ENCODE data around the gene ERF.
A peak's percentile ranks its signal among the peaks of the same experiment; 100 is the strongest.

Gene ERF

GRCh38 chr19:42254850-42255765 is at the start of gene ERF:
TSS of gene ERF (minus strand) at chr19:42255128. CDS start at chr19:42254999, 129 bp downstream.
- DNase-seq (ENCODE audit: low read depth), result no peak
- no peak for TF ChIP-seq CTCF (conservative IDR thresholded peaks at IDR 0.05; ENCODE audit: low read depth, low read length)
- peak within 1 kb of the TSS; percentile 96 for H3K4me3 ChIP-seq (ENCODE audit: low read length)

- DNase-seq (ENCODE audit: low read depth), result no peak
- no peak for TF ChIP-seq CTCF (conservative IDR thresholded peaks at IDR 0.05; ENCODE audit: low read depth, low read length)
These were observed 48.9 kb upstream of the ERF start for GRCh38 chr19:42303876-42304275.

GRCh38 chr19:42303101-42303464 is 48.2 kb upstream of the ERF start:
- H3K4me3 ChIP-seq (ENCODE audit: low read length), result peak overlapping the region; percentile 85
- DNase-seq (ENCODE audit: low read depth), result no peak
- no peak for TF ChIP-seq CTCF (conservative IDR thresholded peaks at IDR 0.05; ENCODE audit: low read depth, low read length)

More at GRCh38 chr19:42303876-42304275, 48.9 kb upstream of the ERF start:
- H3K4me3 ChIP-seq (ENCODE audit: low read length), result no peak overlapping the region

GRCh38 chr19:42301646-42302203 is 46.8 kb upstream of the ERF start, which contains the start of gene PRR19:
TSS of gene PRR19 (plus strand) at chr19:42302132. CDS start at chr19:42309585, 7,453 bp downstream.
- no peak for DNase-seq (ENCODE audit: low read depth)
- H3K4me3 ChIP-seq (ENCODE audit: low read length), result peak within 1 kb of the TSS; percentile 85
- TF ChIP-seq CTCF (conservative IDR thresholded peaks at IDR 0.05; ENCODE audit: low read depth, low read length), result no peak

- no peak for TF ChIP-seq CTCF (conservative IDR thresholded peaks at IDR 0.05; ENCODE audit: low read depth, low read length)
- no peak for DNase-seq (ENCODE audit: low read depth)
- H3K4me3 ChIP-seq (ENCODE audit: low read length), result no peak overlapping the region
These were observed 42.1 kb upstream of the ERF start for GRCh38 chr19:42297039-42297438.

- no peak for DNase-seq (ENCODE audit: low read depth)
- TF ChIP-seq CTCF (conservative IDR thresholded peaks at IDR 0.05; ENCODE audit: low read depth, low read length), result peak; percentile 99
- H3K4me3 ChIP-seq (ENCODE audit: low read length), result no peak overlapping the region
These were observed 41.0 kb upstream of the ERF start for GRCh38 chr19:42295831-42296525.

Measured in retinal pigment epithelial cell (primary cell).